ENCODE results near the gene SLC2A8.

SLC2A8 gene

DNA sequence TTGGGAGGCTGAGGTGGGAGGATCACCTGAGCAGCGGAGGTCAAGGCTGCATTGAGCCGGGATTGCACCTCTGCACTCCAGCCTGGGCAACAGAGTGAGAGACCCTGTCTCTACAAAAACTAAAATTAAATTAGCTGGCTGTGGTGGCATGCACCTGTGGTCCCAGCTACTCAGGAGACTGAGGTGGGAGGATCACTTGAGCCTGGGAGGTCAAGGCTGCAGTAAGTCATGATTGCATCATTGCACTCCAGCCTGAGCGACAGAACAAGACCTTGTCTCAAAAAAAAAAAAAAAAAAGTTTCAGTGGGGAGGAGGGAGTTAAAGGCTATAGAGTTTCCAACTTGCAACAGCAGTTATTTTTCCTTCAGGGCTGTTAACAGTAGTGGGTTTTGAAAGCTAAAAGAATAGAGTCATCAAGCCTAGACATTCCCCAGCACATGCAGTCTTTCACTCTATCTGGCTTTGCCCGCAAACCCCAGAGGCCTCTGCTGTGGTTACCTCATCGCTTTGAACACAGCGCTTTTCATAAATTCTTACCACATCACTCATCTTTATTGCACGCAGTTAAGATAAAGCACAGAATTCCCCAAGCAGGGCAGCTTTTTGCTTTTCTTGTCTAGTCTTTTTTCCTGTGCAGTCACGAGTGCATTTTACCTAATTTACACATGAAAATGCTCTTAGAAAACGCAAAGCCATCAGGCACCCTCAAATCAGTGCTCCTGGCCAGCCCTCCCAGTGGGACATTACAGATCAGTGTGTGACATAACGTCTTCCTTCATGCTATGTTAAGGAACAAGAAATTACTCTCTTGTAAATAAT, 8.7 kb upstream of the SLC2A8 start:
- TF ChIP-seq, protein P1, sequence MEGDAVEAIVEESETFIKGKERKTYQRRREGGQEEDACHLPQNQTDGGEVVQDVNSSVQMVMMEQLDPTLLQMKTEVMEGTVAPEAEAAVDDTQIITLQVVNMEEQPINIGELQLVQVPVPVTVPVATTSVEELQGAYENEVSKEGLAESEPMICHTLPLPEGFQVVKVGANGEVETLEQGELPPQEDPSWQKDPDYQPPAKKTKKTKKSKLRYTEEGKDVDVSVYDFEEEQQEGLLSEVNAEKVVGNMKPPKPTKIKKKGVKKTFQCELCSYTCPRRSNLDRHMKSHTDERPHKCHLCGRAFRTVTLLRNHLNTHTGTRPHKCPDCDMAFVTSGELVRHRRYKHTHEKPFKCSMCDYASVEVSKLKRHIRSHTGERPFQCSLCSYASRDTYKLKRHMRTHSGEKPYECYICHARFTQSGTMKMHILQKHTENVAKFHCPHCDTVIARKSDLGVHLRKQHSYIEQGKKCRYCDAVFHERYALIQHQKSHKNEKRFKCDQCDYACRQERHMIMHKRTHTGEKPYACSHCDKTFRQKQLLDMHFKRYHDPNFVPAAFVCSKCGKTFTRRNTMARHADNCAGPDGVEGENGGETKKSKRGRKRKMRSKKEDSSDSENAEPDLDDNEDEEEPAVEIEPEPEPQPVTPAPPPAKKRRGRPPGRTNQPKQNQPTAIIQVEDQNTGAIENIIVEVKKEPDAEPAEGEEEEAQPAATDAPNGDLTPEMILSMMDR (IDR thresholded peaks at IDR 0.05; ENCODE audit: control insufficient read depth, extremely low read depth, insufficient read depth): no peak
- H3K4me3 ChIP-seq (ENCODE audit: low read depth, low read length): no peak overlapping the region
- DNase-seq (ENCODE audit: low read depth): no peak

DNA sequence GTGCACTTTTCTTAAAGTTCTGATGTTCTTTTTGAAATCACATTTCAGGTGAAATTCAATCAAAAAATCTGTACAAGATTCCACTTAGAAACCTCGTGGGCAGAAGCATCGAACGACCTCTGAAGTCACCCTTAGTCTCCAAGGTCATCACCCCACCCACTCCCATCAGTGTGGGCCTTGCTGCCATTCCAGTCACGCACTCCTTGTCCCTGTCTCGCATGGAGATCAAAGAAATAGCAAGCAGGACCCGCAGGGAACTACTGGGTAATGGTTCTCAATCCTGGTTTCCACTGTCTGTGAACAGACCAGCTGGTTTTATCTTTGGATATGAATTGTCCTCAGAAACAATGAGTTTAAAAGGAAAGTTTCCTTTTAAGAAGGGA, 8.1 kb upstream of the SLC2A8 start:
- H3K4me3 ChIP-seq (ENCODE audit: low read depth, low read length): no peak overlapping the region
- DNase-seq (ENCODE audit: low read depth): no peak
- TF ChIP-seq, protein P1 (IDR thresholded peaks at IDR 0.05; ENCODE audit: control insufficient read depth, extremely low read depth, insufficient read depth): no peak

DNA sequence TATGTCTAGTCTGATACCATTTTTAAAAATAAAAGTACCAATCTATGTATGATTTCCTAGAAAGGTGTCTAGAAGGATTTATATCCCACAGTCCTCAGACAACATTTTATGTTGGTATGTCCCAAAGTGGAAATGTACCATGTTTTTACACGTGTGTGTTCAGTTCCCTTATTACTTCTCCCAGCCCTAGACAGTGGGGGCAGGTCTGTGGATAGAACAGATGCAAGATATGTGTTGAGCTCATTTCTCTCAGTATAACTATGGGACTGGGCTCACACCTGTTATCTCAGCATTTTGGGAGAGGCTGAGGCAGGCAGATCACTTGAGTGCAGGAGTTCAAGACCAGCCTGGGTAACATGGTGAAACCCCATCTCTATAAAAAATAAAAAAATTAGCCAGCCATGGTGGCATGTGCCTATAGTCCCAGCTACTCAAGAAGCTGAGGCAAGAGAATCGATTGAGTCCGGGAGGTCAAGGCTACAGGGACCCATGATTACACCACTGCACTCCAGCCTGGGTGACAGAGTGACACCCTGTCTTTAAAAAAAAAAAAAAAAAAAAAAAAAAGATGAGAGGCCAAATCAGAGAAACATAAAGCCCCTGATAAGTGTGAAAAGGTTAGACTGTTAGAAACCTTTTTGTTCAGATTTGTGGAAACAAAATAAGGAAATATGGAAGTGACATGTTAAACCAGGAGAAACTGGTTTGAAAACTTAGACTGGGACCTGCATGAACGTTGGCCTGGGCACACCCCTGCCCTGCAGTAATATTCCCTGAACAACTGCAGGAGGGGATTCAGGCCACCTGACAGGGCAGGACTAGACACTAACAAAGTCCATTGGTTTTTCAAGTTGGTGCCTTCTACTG, 7.4 kb upstream of the SLC2A8 start:
- DNase-seq (ENCODE audit: low read depth): no peak
- TF ChIP-seq, protein P1 (IDR thresholded peaks at IDR 0.05; ENCODE audit: control insufficient read depth, extremely low read depth, insufficient read depth): no peak

DNA sequence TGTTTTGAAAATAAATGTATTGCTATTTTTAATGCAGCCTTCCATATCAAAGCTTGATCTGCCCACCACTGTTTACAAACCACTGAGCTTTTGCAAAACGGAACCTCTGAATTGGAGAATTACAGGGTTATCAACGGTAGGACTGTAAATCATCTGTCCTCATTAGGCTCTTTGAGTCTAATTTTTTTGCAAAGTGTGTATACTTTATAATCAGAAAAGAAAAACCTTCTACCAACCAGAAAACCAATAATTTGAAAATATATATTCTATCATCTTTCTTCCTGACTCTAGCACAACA, 6.8 kb upstream of the SLC2A8 start:
- DNase-seq (ENCODE audit: low read depth): no peak
- TF ChIP-seq, protein P1 (IDR thresholded peaks at IDR 0.05; ENCODE audit: control insufficient read depth, extremely low read depth, insufficient read depth): no peak
- no peak overlapping the region for H3K4me3 ChIP-seq (ENCODE audit: low read depth, low read length)

More for the DNA sequence above, 7.4 kb upstream of the SLC2A8 start:
- no peak overlapping the region for H3K4me3 ChIP-seq (ENCODE audit: low read depth, low read length)

DNA sequence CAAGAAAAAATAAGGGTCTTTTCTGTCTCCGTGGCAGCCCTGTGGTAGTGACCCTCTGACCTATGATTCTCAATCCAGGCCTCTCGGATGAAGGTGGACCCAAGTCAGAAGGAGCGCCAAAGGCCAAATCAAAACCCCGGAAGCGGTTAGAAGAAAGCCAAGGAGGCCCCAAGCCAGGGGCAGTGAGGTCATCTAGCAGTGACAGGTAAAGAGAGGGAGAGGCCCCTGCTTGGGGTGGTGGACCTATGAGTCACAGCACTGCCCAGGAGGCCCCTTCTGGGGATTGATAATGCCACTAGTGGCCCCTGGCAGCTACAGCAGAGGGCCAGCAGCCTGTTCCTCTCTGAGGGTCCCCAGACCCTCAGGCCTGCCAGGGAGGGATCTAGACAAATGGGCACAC, 6.4 kb upstream of the SLC2A8 start:
- no peak for DNase-seq (ENCODE audit: low read depth)
- TF ChIP-seq, protein P1 (IDR thresholded peaks at IDR 0.05; ENCODE audit: control insufficient read depth, extremely low read depth, insufficient read depth): no peak
- H3K4me3 ChIP-seq (ENCODE audit: low read depth, low read length): no peak overlapping the region

DNA sequence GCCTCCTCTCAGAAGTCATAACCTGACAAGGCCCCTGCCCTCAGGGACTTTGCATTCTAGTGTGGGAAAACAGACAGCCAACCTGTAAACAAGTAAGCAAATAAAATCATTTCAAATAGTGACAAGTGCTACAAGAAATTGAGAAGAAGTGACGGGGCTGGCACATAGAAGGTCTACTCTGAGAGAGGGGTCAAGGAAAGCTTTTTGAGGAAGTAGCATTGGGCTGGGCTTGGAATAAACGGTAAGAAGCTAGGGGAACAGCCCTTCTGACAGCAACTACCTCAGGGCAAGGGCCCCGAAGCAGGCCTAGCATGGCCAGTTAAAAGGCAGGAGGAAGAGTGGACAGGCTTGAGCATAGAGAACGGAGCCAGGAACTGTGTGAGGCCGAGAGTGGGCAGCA, 4.8 kb upstream of the SLC2A8 start:
- TF ChIP-seq, protein P1 (IDR thresholded peaks at IDR 0.05; ENCODE audit: control insufficient read depth, extremely low read depth, insufficient read depth): no peak
- H3K4me3 ChIP-seq (ENCODE audit: low read depth, low read length): no peak overlapping the region
- DNase-seq (ENCODE audit: low read depth): no peak

All from LNCaP clone FGC (cell line).